HuH-7.5 (cell line): Measurements from ENCODE around the gene C3.

Source experiments
- DNase-seq: peaks from one replicate; pipeline ENCODE4 v3.0.0; 2011; ENCODE audit warnings: low spot score

The C3 gene

DNA sequence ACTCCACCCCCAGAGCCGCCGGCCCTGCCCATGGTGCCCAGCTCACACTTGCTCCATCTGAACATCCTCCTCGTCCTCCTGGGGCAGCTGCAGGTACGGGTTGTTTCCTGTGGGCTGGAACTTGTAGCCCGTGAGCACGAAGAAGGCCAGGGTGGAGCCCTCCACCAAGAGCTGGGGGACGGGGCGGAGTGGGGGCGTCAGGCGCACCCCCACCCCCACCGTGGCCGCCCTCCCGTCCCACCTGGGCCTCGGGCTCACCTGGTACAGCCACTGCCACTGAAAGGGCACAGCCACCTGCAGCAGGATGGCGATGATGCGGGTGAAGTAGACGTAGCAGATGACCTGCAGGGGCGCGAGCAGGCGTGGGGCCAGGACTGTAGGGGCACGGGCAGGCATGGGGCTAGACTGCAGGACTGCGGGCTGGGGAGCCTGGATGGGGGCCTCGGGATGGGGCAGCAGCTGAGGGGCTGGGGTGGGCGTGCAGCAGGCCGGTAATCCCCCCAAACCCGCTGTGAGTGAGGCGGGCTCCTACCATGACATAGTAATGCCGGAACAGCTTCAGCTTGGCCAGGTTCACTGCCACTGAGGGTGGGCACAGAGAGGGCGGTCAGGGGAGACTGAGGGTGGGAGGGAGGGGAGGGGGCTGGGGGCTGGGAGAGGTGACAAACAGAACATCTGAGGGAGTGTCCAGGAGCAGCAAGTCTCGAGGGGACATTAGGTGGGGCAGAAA, 10.7 kb upstream of the C3 start:
- DNase-seq = no peak

DNA sequence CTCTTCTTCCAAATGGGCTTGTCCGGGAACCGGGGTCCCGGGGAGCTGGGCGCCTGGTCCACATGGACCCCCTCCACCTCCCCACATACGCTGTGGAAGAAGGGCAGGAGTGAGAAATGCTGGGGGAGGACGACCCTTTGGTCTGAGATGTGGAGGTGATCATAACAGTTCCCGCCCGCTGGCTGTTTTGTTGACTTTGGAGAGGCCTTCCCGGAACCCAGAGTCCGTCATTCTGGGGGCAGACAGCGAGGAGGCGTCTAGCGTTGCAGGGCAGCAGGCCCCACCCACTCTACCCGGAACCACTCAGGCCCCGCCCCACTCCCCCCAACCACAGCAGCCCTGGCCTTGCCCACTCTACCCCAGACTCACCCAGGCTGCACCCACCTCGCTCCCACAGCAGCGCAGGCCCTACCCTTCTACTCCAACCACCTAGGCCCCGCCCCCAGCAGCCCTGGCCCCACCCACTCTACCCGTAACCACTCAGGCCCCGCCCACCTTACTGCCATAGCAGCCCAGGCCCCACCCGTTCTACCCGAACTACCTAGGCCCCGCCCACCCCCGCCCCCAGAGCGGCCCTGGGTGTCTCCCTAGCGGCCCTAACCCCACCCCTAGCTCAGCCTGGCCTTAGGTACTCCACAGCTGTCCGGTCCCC, 9.8 kb upstream of the C3 start:
- DNase-seq = peak; percentile 74

DNA sequence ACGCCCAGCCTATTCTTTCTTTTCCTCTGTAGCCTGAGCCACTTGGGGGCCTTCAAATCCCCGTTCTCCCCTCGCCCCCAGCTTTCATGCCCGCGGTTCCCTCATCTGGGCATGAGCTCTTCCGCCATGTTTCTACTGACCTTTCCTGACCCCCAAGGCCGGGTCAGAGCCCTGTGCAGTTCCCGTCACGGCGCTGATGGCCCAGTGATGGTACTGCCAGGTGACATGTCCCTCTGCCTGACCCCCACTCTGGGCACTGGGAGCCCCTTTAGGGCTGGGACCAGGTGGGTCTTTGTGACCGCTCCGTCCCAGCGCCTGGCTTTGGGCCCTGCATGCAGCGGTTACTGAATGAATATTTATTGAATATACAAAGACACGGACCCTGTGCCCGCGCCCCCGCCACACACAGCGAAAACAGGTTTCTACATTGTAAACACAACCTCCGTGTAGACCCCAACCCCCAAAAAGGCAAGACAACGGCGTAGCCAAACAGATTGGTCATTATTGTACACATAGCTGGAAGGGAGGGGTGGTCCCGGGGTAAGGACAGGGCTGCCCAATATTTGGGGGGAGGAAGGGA, 9.2 kb upstream of the C3 start:
- no peak for DNase-seq

- no peak for DNase-seq
These were observed 7.9 kb upstream of the C3 start for GRCh38 chr19:6728346-6728745.

DNA sequence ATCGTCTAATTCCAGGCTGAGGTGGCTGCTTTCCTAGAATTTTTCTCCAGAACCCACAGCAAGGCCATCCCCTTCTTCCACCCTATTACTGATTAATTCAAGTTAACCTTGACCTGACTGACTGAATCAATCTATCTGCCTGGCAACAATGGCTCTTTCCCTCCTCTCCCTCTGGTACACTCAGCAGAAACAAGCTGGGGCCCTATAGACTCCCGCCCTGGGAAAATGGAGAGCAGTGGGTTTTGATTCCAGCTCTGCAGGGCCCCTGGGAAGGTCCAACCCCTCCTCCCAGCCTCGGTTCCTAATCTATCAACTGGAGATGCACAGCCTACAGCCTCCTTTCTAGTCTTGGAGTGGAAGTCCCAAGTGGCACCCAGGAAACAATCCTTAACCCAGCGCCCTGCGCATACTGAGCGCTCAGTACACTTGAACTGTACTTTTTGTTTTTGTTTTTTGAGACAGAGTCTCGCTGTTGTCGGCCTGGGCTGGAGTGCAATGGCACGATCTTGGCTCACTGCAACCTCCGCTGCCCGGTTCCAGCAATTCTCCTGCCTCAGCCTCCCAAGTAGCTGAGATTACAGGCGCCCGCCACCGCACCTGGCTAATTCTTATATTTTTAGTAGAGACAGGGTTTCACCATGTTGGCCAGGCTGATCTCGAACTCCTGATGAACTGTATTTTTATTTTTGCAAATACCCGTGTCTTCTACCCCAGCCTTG, 5.2 kb upstream of the C3 start:
- peak; percentile 53 for DNase-seq

DNA sequence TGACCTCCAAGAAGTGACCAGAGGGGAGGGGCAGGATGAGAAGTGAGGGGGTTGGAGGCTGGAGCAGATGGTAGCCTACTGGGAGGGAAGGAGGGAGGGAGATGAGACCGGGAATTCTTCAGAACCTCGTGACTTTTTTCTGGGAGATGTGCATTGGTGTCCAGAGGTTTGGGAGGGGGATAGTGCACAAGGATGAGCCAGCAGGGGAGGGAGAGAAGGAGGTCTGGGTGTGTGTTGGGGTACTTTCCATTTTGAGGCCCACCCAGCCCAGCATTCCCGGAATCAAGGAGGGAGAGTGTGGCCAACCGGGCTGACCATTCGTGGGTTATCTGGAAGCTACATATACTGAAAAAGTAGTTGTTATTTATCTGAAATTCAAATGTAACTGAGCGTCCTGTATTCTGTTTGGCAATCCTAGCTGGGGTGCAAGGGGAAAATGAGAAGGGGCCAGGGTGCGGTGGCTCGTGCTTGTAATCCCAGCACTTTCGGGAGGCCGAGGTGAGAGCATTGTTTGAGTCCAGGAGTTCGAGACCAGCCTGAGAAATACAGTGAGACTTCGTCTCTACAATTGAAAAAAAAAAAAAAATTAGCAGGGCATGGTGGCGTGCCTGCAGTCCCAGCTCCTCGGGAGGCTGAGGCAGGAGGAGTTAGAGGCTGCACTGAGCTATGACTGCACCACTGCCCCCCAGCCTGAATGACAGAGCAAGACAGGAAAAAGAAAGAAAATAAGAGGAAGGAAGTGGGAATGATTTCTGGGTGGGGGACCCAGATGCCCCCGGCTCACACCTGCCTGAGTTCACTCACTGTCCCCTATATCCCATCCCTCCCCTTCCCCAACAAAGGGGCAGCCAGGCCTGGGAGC, 4.4 kb upstream of the C3 start:
- no peak for DNase-seq

DNA sequence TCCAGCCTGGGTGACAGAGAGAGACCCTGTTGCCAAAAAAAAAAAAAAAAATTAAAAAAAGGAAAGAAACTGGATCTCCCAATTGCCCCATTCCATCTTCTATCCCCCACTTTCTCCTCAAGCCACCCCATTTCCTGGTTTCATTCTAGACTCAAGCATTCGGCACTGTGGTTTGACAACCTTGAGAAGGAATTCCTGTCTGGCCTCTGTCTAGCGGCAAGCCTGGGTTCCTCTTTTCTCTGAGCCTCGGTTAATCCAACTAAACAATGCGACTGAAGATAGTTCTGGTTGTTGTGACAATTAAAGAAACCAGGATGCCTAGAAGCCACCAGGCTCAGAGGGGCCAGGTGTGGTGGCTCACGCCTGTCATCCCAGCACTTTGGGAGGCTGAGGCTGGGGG, 3.3 kb upstream of the C3 start:
- no peak for DNase-seq

- peak; percentile 80 for DNase-seq
These were observed 2.7 kb upstream of the C3 start for GRCh38 chr19:6723108-6723618.

GRCh38 chr19:6721773-6722172, 1.3 kb upstream of the C3 start:
- no peak for DNase-seq

DNA sequence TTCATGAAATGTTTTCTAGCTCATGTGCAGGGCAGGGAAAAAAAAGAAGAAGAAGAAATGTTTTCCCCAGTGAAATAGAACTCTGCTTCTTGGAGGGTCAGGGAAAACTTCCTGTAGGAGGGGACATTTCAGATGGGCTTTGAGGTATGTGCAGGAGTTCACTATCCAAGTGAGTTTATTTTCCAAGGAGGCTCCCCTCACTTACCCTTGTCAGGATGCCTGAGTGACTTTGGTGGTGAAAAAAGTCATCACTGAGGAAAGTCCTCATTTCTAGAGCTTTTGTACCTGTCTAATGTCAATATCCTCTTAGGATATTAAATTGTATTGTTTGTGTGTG, 656 bp upstream of the C3 start:
- DNase-seq = no peak

DNA sequence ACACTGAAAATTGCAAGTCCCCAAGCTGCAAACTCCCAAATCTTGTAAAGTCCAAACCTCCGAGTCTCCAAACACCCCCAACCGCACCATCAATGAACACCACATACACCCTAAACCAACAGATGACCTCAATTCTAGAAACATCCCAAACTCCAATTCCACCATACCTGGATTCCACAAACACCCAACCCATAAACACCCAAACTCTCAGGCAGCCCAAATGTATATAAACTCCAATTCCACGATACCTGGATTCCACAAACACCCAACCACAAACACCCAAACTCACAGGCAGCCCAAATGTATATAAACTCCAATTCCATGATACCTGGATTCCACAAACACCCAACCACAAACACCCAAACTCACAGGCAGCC, 470 bp downstream of the C3 start:
- DNase-seq = no peak

DNA sequence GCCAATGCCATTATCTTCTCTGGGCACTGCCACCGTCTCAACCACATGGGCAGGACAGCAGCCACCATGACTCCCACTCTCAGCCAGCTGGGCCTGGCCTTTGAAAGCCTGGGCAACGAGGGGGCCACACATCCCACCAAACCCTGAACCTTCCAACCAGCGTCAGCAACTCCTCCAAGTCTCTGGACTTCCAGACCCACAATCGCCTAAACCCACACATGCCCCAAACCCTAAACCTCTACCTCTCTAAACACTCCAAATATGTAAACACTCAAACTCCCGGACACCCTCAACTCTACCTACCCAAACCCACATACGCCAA, 949 bp downstream of the C3 start:
- no peak for DNase-seq

- peak; percentile 65 for DNase-seq
These were observed 1.5 kb downstream of the C3 start for GRCh38 chr19:6718741-6719539.

GRCh38 chr19:6718111-6718740, 2.2 kb downstream of the C3 start:
- no peak for DNase-seq

GRCh38 chr19:6717441-6717971, 2.9 kb downstream of the C3 start:
- no peak for DNase-seq

DNA sequence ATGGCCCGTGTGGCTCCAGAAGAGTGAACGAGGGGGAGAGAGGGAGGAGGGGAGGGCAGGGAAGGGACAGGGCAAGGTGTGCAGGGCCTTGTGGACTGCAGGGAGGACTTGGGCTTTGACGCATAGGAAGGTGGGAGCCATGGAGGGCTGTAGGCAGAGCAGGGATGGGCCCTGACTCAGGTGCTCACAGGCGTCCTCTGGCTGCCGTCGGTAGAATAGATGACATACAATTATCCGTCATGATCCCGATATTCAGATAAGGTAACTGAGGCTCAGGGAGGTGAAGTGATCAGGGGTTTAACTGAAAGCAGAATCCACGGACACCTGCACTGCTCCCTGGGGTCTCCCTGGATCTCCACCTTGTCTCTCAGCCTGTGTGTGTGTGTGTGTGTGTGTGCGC, 3.4 kb downstream of the C3 start:
- no peak for DNase-seq

DNA sequence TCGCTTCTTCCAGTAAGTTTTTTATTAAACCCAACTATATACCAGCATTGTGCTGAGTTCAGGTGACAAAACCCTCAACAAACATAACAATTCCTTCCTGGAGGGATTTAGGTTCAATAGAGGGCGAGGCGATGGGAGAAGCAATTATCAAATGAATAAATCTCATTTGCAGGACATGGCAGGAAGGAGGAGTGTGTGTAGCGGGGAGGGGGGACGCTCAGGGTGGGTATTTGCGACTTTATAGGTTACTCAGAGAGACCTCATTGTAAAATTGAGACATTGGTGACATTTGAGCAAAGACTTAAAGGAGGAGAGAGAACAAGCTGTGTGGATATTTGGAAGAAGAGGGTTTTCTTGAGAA, 3.9 kb downstream of the C3 start:
- no peak for DNase-seq

DNA sequence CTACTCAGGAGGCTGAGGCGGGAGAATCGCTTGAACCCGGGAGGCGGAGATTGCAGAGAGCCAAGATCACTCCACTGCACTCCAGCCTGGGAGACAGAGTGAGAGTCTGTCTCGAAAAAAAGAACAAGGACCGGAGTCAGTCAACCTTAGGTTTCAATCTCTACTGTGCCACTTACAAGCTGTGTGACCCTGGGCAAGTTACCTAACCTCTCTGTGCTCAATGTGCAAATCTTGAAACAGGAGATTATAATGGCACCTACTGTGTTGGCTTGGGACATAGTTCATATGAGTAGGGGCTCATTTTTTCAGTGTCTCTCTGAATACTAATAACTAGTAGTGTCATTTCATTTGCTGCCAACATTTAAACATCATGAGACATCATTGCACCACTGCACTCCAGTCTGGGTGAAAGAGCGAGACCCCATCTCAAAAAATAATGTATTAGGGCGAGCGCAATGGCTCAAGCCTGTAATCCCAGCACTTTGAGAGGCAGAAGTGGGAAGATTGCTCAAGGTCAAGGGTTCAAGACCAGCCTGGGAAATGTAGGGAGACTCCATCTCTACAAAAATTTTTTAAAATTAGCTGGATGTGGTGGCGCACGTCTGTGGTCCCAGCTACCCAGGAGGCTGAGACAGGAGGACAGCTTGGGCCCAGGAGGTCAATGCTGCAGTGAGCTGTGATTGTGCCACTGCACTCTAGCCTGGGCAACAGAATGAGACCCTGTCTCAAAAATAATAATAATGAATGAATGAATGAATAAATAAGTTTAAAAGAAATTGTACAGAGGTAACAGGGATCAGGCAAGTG, 5.5 kb downstream of the C3 start:
- DNase-seq = no peak

GRCh38 chr19:6713773-6714692, 6.4 kb downstream of the C3 start:
- no peak for DNase-seq
